NCI-H2196 treated with DMSO at 0.1 percent for 48 hours (cell line): ENCODE results near the gene SECISBP2.
"Not testable (repeated sequence)": the region's sequence is repeated elsewhere in the genome, so short reads cannot be mapped to it uniquely, and the experiment has no call there.

Experiments used
- DNase-seq: peaks from one replicate; lab custom pipeline; 2025; ENCODE audit not compliant: unreplicated experiment; lab: John Stamatoyannopoulos, UW

Gene SECISBP2

GRCh38 chr9:89309166-89309565 lies 9.1 kb upstream of the SECISBP2 start:
- DNase-seq: no peak

GRCh38 chr9:89309608-89310474 lies 8.5 kb upstream of the SECISBP2 start:
- no peak for DNase-seq

- DNase-seq: peak; percentile 99
Observed at GRCh38 chr9:89310475-89311345, 7.6 kb upstream of the SECISBP2 start, which contains the start of gene CKS2. Gene CKS2, plus strand, starts transcription at chr9:89311195. Its CDS starts 98 bp downstream, at chr9:89311293.

GRCh38 chr9:89311346-89312221 lies 6.7 kb upstream of the SECISBP2 start:
- no peak for DNase-seq

- DNase-seq: no peak
Observed at GRCh38 chr9:89312222-89312571, 6.1 kb upstream of the SECISBP2 start.

GRCh38 chr9:89313842-89314241 lies 4.5 kb upstream of the SECISBP2 start:
- no peak for DNase-seq

GRCh38 chr9:89314955-89315354 lies 3.3 kb upstream of the SECISBP2 start:
- DNase-seq: no peak

- no peak for DNase-seq
Observed at GRCh38 chr9:89315482-89315881, 2.8 kb upstream of the SECISBP2 start.

- no peak for DNase-seq
Observed at GRCh38 chr9:89317282-89317681, 1.0 kb upstream of the SECISBP2 start.

- no peak for DNase-seq
Observed at GRCh38 chr9:89319015-89319905, 960 bp downstream of the SECISBP2 start.

GRCh38 chr9:89323390-89323789 lies 5.1 kb downstream of the SECISBP2 start:
- DNase-seq: no peak

GRCh38 chr9:89325733-89326132 lies 7.4 kb downstream of the SECISBP2 start:
- DNase-seq: no peak

- DNase-seq: no peak
Observed at GRCh38 chr9:89328064-89328463, 9.8 kb downstream of the SECISBP2 start.

- DNase-seq: no peak
Observed at GRCh38 chr9:89329917-89330316, 11.6 kb downstream of the SECISBP2 start.

GRCh38 chr9:89330513-89330912 lies 12.2 kb downstream of the SECISBP2 start:
- DNase-seq: no peak

- no peak for DNase-seq
Observed at GRCh38 chr9:89339807-89340206, 21.5 kb downstream of the SECISBP2 start.

- DNase-seq: no peak
Observed at GRCh38 chr9:89340332-89340731, 22.0 kb downstream of the SECISBP2 start.

- DNase-seq: no peak
Observed at GRCh38 chr9:89342213-89342612, 23.9 kb downstream of the SECISBP2 start.

GRCh38 chr9:89342948-89343347 lies 24.6 kb downstream of the SECISBP2 start:
- DNase-seq: no peak

- DNase-seq: not testable (repeated sequence)
Observed at GRCh38 chr9:89343812-89344211, 25.5 kb downstream of the SECISBP2 start.
